Activated T-helper 1 cell treated with Interleukin-2 at 50 U/mL for 16 hours (primary cell): ENCODE data around the gene ZNF580.

Experiments
- DNase-seq: peaks from one replicate; pipeline ENCODE4 v3.0.0-alpha.2; 2020; ENCODE audit warnings: low read depth

The ZNF580 gene

DNA sequence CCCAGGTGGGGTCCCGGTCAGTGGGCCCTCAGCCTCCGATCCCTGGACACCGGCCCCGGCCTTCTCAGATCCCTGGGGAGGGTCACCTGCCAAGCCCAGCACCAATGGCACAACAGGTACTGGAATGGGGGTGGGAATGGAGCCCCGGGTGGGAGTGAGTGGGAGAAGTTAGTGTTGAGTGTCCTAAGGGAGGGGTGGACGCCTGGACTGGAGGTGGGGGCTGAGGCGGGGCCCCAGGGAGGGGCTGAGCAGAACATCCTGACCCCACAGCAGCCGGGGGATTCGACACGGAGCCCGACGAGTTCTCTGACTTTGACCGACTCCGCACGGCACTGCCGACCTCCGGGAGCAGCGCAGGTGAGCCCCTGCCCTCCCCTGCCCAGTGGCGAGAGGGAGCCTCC is 51.9 kb downstream of the ZNF580 start:
- no peak for DNase-seq
